Measurements from ENCODE around the gene ACOT11. TPM values are rescaled to one million over a fixed set of nuclear protein-coding genes. Genes with fewer than 3 reads are reported as not detected.
A peak's percentile ranks its signal among the peaks of the same experiment; 100 is the strongest.

The ACOT11 gene
- total RNA-seq, 6 donors from 2014 or later: 2.3 to 13.6 (median 7.0) TPM

GRCh38 chr1:54542120-54542961 lies 5.7 kb upstream of the ACOT11 start:
- H3K4me3 ChIP-seq: peak overlapping the region; percentile 40 to 65 (median 53)
- ATAC-seq (ENCODE audit: low FRiP score in 2 of 2) (peak; percentile 82 to 92), DNase-seq (peak; percentile 67 to 93)
- 4 to 9% methylated on average over 5 to 33 of the region's 61 CpGs for WGBS, 2 donors
- peak overlapping the region in 3 of 4 donors; percentile 3 to 77 (median 65) for H3K27ac ChIP-seq
- no peaks in the 10 kb centered on the region for H3K27me3 ChIP-seq
- H3K4me1 ChIP-seq: peaks cover 18 to 27% (median 21%) of the 10 kb centered on the region in 4 donors
- peak in 2 of 6 experiments; percentile 6 to 12 for TF ChIP-seq CTCF (IDR thresholded peaks at IDR 0.05)
- no peak for TF ChIP-seq EP300 (IDR thresholded peaks at IDR 0.05)
- no peak for TF ChIP-seq POLR2A (IDR thresholded peaks at IDR 0.05)
- no peak for TF ChIP-seq POLR2AphosphoS5 (IDR thresholded peaks at IDR 0.05)
- no peaks in the 10 kb centered on the region for H3K36me3 ChIP-seq
- H3K9me3 ChIP-seq: no peaks in the 10 kb centered on the region

- peak overlapping the region in 3 of 4 donors; percentile 3 to 77 (median 65) for H3K27ac ChIP-seq
- TF ChIP-seq POLR2A (IDR thresholded peaks at IDR 0.05): no peak
These were observed 5.0 kb upstream of the ACOT11 start for GRCh38 chr1:54542962-54543539.

GRCh38 chr1:54543729-54544496 lies 4.1 kb upstream of the ACOT11 start:
- 86 to 88% methylated on average over 13 of the region's 13 CpGs for WGBS, 2 donors

More at GRCh38 chr1:54542962-54543539, 5.0 kb upstream of the ACOT11 start:
- ATAC-seq (ENCODE audit: low FRiP score in 2 of 2) (peak in 1 of 2 donors; percentile 1), DNase-seq (no peak)
- no peaks in the 10 kb centered on the region for H3K36me3 ChIP-seq
- peaks cover 22 to 34% (median 26%) of the 10 kb centered on the region in 4 donors for H3K4me1 ChIP-seq
- no peaks in the 10 kb centered on the region for H3K27me3 ChIP-seq
- no peaks in the 10 kb centered on the region for H3K9me3 ChIP-seq
- H3K4me3 ChIP-seq: peak overlapping the region in 3 of 4 donors; percentile 49 to 65 (median 57)
- WGBS, 2 donors: 32 to 43% methylated on average over 12 of the region's 12 CpGs

GRCh38 chr1:54545916-54546635 lies 2.0 kb upstream of the ACOT11 start:
- Histone ChIP-seq H3K36me3 (no peaks in the 10 kb centered on the region), H3K27me3 (no peaks in the 10 kb centered on the region), H3K27ac (no peak overlapping the region), H3K4me1 (peaks cover 22 to 42% (median 26%) of the 10 kb centered on the region in 4 donors), H3K9me3 (no peaks in the 10 kb centered on the region), H3K4me3 (no peak overlapping the region)
- WGBS, 2 donors: 81 to 84% methylated on average over 10 to 11 of the region's 11 CpGs
- DNase-seq (no peak), ATAC-seq (ENCODE audit: low FRiP score in 2 of 2) (no peak)
- TF ChIP-seq EP300 (IDR thresholded peaks at IDR 0.05) (no peak), CTCF (IDR thresholded peaks at IDR 0.05) (no peak), POLR2A (IDR thresholded peaks at IDR 0.05) (no peak), POLR2AphosphoS5 (IDR thresholded peaks at IDR 0.05) (no peak)

More at GRCh38 chr1:54543729-54544496, 4.1 kb upstream of the ACOT11 start:
- H3K9me3 ChIP-seq: no peaks in the 10 kb centered on the region
- H3K27me3 ChIP-seq: no peaks in the 10 kb centered on the region
- peaks cover 22 to 42% (median 26%) of the 10 kb centered on the region in 4 donors for H3K4me1 ChIP-seq
- no peak overlapping the region for H3K27ac ChIP-seq
- H3K36me3 ChIP-seq: no peaks in the 10 kb centered on the region
- TF ChIP-seq CTCF (IDR thresholded peaks at IDR 0.05): no peak
- no peak for TF ChIP-seq POLR2AphosphoS5 (IDR thresholded peaks at IDR 0.05)
- no peak for TF ChIP-seq EP300 (IDR thresholded peaks at IDR 0.05)
- TF ChIP-seq POLR2A (IDR thresholded peaks at IDR 0.05): no peak
- ATAC-seq (ENCODE audit: low FRiP score in 2 of 2) (no peak), DNase-seq (no peak)
- H3K4me3 ChIP-seq: no peak overlapping the region

Measured in upper lobe of left lung (tissue), 6 donors.